ENCODE results near the gene WIPI1.
"Not testable (repeated sequence)": the region's sequence is repeated elsewhere in the genome, so short reads cannot be mapped to it uniquely, and the experiment has no call there.

The WIPI1 gene

DNA sequence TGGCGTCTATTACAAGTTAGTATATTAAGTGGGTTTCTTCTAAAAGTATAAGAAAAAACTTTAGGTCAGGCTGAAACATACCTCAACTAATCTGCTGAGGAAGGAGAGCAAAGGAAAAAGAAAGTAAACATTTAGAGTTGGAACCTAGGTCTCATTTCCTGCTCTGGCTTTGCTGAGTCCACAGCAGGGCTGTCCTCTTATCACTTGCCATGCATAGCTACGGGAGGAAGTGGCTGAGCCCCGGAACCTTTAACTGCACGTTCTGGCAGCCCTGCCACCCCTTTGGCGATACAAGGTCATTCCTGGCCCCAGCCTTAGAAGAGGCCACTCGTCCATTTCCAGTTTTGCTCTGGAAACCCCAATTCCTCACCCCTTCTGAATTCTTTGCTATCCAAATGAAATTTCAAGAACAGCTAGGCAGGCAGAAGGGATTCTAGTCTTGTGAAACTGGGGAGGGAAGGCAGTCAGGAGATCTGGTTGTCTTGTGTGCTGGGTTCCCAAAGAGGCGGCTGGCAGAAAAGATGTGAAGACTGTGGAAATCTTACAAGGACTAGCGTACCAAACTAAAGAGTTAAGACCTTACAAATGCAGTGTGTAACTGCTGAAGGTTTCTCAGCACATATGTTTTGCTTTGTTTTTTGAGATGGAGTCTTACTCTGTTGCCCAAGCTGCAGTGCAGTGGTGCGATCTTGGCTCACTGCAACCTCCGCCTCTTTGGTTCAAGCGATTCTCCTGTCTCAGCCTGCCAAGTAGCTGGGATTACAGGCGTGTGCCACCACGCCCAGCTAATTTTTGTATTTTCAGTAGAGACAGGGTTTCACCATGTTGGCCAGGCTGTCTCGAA is 19.1 kb downstream of the WIPI1 start:
- no peak for DNase-seq

DNA sequence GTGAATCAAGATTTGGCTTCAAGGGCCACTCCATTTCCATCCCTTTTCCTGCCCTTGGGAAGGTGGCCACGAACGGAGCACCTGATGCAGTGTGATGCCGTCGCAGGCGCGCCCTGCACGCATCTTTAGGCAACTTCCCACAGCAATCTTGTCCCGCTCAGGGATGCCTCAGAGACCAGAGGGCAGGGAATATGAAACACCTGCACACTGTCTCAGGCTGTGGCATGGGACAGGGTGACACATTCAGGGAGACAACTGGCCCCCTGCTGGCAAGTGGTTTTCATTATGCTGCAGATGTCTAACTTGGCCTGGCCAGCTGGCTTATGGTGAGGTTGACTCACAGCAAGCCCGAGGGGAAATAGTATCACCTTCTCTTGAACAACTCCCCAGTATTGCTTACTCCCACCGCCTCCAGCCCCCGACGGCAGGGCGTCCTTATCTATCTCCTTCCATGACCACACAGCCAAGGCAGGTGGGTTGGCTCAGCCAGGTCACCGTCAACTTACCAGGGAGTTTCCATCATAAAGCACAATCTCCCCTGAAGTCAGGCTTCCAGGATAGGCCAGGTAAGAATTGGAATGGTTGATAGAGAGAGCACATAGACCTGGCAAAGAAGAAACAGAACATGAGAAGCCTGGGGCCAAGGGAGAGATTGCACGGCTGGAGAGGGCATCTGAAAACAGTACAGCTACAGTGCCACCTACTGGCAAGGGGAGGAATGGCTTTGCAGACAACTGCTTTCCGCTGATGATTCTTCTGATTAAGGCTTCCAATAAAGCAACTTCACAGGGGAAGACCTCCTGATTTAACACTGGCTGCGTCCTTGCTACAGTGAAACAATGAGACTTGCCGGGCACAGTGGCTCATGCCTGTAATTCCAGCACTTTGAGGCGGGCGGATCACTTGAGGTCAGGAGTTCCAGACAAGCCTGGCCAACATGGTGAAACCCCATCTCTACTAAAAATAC is 21.1 kb downstream of the WIPI1 start:
- peak; percentile 57 for DNase-seq

DNA sequence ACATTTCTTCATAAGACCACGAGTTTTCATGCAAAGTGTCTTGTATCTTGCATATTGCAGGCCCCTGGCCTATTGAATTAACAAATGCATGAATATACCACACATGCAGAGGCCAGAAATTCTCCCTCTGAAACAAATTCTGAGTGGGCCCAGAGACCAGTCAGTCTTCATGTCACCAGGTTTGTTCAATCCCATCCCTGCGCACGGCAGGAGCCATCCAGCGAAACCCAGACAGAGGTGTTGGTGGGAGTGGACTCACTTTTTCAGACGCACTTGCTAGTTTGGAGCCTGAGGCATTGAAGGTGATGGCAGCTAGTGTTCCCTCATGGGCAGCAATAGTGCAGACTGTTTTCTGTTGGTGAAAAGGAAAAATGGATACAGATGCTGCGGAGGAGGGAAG is 21.9 kb downstream of the WIPI1 start:
- no peak for DNase-seq

DNA sequence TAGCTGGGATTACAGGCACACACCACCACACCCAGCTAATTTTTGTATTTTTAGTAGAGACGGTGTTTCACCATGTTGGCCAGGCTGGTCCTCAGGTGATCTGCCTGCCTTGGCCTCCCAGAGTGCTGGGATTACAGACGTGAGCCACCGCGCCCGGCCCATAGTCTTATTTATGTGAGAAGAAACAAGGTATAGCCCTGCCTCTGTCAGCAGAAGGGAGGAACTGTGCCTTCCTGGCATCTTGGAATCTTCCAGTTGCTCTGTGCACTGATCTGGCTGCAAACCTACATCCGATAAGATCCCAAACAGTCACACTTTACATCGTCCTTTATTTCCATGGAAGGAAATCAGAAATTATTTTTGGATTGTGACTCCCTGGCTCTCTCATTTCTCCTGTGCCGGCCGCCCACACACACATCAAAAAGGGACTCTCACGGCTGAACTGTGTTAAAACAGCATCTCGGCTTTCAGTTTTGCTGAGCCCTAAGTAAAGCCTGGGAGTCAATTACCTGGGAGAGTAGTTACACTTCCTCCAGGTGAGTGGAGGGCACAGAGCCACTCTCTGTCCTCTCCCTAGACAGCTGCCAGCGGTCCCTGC is 23.3 kb downstream of the WIPI1 start:
- no peak for DNase-seq

DNA sequence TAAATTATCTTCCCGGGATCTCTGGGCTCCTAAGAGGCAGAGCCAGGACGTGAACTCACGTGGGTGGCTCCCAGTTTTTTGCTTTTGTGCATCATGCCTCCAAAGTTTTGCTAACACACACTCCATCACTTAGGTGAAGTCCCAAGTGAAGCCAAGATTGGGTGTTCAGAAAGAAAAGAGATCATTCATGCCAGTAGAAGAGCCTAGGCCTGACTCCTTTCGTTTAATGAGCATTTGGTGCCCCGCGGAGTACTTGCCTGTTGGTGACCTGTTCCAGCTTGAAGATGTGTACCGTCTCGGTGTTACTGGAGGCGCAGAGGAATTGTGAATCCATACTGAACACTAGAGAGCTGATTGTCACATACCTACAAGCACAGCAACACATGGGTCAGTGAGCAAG is 24.1 kb downstream of the WIPI1 start:
- DNase-seq, result no peak

DNA sequence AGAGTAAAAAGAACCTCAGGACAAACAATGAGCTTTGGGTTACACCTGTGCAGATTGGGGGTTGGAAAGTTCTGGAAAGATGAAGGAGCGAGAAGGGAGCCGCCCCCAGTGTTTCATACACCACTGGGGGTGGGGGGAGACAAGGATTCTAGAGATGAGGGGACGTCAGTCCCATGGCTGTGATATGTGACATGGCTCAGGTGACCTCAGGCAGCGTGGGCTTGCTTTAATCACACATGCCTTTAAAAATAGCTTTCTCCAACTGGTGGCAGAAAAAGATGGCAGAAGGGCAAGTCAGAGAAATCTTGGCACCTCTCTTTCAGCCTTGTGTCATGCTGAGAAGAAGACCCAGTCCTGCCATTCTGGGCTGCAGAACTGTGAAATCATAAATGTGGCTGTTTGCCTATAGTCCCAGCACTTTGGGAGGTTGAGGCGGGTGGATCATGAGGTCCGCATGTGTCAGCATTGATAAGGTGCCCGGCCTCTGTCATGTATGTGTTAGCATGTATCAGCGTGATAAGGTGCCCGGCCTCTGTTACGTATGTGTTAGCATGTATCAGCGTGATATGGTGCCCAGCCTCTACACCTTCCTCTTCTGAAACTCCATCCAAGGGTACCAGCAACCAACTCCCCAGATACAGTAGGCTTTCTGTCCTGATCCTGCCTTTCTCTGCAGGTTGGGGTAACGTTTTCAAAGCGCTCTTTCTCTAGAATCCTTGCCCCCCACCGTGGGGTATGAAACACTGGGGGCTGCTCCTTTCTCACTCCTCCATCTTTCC is 25.0 kb downstream of the WIPI1 start:
- no peak for DNase-seq

DNA sequence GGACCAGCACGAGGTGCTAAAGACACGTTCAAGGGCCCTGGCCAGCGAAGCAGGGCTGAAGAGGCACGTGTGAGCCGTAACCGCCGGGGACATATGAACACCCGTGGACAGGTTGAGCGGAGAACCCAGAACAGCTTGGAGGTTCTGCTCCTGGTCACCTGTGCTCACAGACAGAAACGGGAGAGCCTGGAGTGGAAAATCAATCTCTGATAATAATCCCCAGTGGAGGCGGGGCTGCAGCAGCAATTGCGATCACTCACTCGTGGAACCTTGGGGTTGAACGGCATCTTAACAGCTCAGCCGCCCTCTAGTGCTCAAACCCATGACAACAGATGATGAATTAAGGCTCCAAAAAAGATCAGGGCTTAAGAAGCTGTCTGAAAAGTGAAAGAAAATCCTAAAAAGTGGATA is 25.6 kb downstream of the WIPI1 start:
- no peak for DNase-seq

DNA sequence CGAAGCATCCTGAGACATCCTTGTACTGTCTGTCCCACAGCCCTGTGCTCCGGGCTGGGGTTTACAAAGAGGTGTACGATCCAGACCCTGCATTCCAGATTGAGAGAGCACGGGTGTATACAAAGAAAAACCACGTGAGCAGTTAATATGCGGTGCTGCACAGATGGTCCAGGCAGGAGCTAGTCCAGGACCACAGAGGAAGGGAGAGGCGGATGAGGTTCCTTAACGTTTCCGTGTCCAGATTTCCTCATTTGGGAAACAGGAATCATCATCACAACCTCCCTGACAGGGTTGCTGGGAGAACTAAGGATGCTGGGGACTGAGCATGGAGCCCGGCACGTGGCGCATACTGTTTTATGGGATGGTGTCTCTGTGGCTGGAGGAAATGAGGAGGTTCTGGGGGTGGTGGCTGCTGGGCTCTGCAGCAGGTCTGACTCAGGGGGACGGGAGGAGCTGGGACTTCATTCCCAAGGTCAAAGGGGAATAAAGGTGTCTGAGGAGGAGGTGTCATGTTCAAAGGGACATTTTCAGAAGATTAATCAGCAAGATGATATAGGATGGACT is 26.2 kb downstream of the WIPI1 start:
- no peak for DNase-seq

DNA sequence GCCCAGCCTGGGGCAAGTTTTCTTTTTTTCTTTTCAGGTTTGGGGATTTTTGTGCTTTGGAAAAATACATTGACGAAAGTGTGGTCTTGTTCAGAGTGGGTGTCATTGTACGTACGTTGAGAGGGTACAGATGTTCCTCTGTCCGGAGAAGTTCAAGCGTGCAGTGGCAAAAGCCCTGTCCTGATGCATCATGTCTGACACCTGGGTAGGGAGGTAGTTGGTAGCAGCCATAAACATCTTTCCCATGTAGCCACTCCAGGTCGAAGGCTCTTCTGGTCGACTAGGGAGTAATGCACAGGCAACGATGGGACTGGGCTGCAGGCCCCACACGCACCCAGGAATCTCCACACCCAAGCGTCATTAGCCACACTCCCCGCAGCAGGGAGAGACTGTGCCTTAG is 27.4 kb downstream of the WIPI1 start:
- no peak for DNase-seq

DNA sequence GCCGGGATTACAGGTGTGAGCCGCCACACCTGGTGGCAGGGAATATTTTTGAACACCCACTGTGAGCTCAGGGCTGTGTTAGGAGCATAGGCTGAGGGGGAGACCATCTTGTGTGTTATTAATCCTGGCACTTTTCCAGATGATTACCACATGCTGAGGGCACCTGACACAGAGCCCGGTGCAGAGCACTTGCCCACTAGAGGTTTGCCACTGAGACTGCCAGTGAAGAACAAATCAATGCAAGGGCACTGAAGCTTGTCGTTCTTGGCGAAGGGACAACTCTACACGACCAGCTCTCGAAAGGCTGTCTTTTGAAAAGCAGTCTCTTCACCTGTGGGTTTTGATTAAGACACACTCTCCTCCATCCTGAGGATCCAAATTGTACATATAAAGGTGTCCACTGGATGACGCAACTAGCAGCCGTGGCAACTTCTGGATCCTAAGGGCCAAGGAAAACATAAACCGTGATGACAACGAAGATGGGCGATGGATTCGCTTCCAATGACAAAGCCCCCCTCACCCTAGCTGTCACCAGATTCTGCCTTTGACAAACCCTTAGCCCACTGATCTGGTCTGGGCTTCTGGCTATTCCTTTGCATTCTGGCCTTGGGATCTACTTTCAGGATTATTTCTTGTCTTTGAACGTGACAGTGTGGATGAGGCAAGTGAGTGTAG is 28.7 kb downstream of the WIPI1 start:
- no peak for DNase-seq

DNA sequence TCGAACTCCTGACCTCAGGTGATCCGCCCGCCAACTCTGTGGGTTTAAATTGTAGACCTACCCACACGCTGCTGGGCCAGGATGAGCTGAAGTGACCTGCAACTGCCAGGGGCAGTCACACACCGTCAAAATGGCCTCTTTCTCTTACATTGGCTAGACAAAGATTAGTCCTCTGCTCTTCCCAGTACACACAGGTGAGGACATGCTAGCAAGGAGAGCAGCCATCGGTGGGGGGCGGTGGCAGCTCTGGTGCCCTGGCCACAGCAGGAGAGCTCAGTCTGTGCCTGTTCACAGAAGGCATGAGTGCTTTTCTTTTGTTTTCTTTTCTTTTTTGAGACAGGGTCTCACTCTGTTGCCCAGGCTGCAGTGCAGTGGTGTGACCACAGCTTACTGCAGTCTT is 29.7 kb downstream of the WIPI1 start:
- DNase-seq, result no peak

DNA sequence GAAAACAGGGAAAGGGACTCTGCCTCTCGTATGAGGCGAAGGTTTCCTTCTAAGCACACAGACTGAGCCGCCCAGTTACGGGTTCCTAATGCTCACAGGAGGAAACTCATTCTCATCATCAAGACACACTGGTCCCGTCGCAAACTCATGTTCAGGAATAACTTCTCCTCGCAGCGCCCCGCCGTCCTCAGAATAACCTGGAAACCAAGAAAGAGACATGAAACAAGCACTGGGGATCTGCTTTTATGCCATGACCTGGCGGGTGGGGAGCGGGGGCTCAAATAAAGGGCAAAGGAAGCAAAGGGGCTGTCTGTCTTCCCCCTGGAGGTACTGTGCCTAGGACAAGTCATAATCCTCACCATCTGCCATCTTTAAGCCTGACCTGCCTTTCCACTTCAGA is 31.3 kb downstream of the WIPI1 start:
- DNase-seq, result no peak

DNA sequence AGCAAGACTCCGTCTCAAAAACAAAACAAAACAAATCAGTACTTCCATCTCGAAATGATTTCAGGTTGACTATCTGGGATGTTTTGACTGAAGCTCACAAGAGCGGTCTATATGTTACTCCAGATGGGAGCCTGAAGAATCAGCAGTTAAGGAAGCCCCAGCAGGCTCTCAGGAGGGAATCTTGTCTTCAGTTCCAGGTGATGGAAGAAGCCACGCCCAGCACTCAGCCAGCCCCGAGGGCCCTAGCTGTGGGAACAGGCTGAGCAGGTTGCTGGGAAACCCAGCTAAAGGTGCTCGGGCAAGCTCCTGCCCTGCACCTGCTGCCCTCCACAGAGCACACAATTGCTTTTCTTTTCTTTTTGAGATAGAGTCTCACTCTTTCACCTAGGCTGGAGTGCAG is 32.4 kb downstream of the WIPI1 start:
- peak; percentile 64 for DNase-seq

DNA sequence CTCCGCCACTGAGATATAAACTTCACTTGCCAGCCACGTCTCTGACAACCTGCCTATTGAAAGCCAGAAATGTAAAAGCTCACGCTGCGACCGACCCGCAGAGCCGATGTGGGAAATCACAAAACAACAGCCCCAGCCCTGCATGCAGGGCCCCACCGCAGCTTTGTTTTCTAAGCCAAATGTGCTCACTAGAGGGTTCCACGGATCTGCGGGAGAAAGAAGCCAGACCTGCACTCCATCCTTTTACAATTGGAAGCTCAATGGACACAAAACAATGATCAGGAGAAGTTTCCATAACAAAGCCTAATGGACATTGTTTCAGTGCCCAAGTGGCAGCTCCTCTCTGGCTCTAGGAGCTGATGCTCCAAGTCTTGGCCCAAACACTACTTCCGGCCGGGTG is 33.1 kb downstream of the WIPI1 start:
- no peak for DNase-seq

DNA sequence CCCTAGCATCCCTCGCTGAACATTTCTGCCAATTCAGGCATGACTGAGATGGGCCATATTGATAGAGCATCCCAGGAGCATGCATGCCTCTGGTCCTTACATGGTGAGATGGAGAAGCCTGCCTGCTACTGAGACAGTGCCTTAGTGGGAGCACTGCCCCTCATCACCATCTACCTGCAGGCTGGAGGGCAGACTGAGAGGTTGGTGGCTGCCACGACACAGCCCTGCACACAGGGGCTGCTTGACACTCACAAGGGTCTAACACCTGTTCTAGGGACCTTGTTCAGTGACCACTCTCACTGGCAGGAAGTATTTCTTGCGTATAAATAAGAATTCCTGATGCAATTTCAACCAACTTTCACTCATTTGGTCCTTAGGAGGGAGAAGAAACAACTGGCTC is 34.0 kb downstream of the WIPI1 start:
- no peak for DNase-seq

DNA sequence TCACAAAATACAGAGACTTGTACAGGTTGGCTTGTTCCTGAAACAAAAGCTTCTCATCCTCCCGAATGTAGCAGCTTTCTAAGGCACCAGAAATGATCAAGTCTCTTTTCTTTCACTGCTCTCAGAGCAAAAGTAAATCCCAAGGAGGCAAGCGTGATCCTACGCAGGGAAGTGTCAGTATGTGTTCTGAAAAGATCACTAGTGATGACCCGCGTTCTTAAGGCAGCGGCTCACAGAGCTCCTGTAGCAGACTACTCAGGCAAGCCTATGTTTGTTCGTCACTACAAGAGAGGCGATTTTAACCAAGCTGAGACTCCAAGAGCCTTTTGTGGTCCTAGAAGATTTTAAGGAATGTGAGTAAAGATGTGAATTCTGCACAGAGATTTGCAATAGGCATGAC is 34.5 kb downstream of the WIPI1 start:
- no peak for DNase-seq

DNA sequence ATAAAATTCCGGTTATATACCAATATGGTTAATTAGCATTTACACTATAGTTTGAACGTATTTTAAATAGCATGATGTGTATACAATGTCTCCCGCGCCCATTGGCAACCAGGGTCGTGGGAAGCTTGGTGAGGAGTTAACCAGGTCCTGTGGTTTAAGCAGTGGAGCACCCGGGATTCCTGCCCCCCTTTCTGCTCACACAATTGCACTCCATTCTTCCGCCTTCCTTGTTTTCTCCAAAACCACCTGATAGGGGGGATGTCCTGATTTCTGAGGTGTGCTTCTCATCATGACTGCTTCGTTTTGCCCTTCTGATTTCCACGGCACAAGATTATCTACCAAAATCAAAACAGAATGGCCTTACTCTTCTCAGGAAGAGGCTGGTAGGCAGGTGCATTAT is 35.8 kb downstream of the WIPI1 start:
- DNase-seq, result no peak

DNA sequence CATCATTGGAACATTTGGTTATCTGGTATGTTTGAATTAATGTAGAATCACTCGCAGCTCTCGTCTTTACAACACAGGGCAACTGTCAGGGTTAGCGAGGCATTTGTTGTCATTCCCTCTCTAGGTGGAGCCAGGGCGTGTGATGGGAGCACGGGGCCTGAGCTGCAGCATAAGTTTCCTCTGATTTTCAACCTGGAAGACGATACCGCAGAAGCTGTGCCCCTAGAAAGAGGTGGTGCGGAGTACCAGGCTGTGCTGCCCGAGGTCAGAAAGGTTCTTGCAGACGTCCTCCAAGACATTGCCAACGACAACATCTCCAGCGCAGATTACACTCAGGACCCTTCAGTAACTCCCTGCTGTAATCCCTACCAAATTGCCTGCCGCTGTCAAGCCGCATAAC is 37.2 kb downstream of the WIPI1 start:
- no peak for DNase-seq

DNA sequence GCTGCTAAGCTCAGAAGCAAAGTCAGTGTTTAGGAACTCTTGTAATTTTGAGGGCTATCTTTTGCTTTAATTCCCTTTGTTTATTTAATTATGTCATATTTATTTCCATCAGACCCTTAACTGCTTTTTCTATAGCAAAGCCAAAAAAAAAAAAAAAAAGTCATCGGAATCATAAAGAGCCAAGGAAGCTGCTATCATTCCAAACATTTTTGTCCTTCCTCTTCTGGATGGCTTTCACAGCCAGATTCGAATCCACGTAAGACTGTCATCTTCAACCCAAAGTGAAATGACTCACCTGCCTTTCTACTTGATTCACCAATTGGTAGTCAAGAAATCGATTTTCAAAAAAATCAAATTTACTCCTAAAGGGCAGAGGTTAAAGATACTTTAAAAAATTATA is 38.4 kb downstream of the WIPI1 start:
- DNase-seq, result no peak

DNA sequence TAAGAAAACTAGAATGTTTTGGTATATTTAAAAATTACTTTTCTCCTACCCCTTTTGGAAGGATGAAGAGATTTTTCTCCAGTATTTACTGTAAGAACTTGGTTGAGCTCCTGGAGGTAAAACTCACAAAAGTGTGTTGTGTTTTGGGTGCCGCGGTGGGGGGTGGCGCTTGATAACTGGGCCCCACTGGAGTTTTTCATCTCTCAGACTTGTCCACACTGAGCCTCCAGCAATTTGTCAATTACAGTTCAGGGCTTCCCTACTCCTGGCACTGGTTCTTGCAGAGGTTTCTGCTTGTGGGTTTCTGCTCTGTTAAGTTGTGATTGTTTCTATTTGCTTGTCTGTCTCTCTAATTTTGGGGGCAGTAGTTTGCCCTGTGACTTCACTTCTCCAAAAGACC is 40.0 kb downstream of the WIPI1 start:
- DNase-seq, result no peak

DNA sequence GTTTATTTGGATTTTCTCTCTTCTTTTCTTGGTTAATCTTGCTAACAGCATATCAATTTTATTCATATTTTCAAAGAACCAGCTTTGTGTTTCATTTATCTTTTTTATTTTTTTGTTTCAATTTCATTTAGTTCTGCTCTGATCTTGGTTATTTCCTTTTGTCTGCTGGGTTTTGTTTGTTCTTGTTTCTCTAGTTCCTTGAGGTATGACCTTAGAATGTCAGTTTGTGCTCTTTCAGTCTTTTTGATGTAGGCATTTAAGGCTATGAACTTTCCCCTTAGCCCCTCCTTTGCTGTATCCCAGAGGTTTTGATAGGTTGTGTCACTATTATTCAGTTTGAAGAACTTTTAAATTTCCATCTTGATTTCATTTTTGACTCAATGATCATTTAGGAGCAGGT is 42.4 kb downstream of the WIPI1 start:
- not testable (repeated sequence) for DNase-seq

Data from NCI-H187 treated with DMSO at 0.1 percent for 48 hours (cell line).